Camera-type eye (tissue), 1 donor: ENCODE data around the gene NDP. TPM values are rescaled to one million over a fixed set of nuclear protein-coding genes. Genes with fewer than 3 reads are reported as not detected.

Experiments
- total RNA-seq: library from RNA; depleted of rRNA; stranded (reverse); fragments of >200 nt; gene quantifications from one replicate; pipeline ENCODE4 v1.2.3, GENCODE V29; 2014

The NDP gene, protein sequence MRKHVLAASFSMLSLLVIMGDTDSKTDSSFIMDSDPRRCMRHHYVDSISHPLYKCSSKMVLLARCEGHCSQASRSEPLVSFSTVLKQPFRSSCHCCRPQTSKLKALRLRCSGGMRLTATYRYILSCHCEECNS
- 13.5 TPM for total RNA-seq

GRCh38 chrX:43973249-43974099 lies at the start of gene NDP:
NDP (minus strand) TSS chrX:43973390; CDS start chrX:43958645, 14,745 bp downstream.

Other genes with a start within 250 kb of the NDP start
- gene MAOB, start 90.9 kb downstream of the NDP start, total RNA-seq, result 4.5 TPM